ENCODE data around the gene ZC3HAV1. TPM values are rescaled to one million over a fixed set of nuclear protein-coding genes. Genes with fewer than 3 reads are reported as not detected.
A peak's percentile ranks its signal among the peaks of the same experiment; 100 is the strongest.

Gene ZC3HAV1
- total and polyA plus RNA-seq, 9 of the 15 experiments (the other 6 are each of a cell fraction or from before 2014, with no cell fraction given) = 11.9 to 40.5 (median 23.9) TPM

- TF ChIP-seq ATF3 (IDR thresholded peaks at IDR 0.05) (peak; percentile 62), ATF3 (CRISPR knock-in tag; conservative IDR thresholded peaks at IDR 0.05) (no peak), ZNF324 (CRISPR knock-in tag; IDR thresholded peaks at IDR 0.05) (0 out of 2 replicates have a peak, but pooled peaks have one; percentile 16), FOXK1 (CRISPR knock-in tag; IDR thresholded peaks at IDR 0.05; ENCODE audit: borderline replicate concordance) (no peak), ZNF316 (IDR thresholded peaks at IDR 0.05) (peak; percentile 67), C11orf30 (IDR thresholded peaks at IDR 0.05; ENCODE audit: low read depth) (peak; percentile 73), PYGO2 (tag; IDR thresholded peaks at IDR 0.05) (no peak), FOXJ3 (CRISPR knock-in tag; IDR thresholded peaks at IDR 0.05) (no peak), DPF2 (IDR thresholded peaks at IDR 0.05) (0 out of 2 replicates have a peak, but pooled peaks have one; percentile 18), ZBTB17 (CRISPR knock-in tag; IDR thresholded peaks at IDR 0.05) (0 out of 2 replicates have a peak, but pooled peaks have one; percentile 26), FOSL1 (tag; conservative IDR thresholded peaks at IDR 0.05) (peak; percentile 85), MAFG (tag; conservative IDR thresholded peaks at IDR 0.05) (peak; percentile 79), ARID3A (IDR thresholded peaks at IDR 0.05; ENCODE audit: borderline replicate concordance, low read depth, low read length) (no peak), CBX3 (IDR thresholded peaks at IDR 0.05; ENCODE audit: borderline replicate concordance in 1 of 2, low read length in 2 of 2) (no peak)
Measured at GRCh38 chr7:139047970-139048369, 61.5 kb downstream of the ZC3HAV1 start (continued).

Measured in K562 (cell line).